ENCODE results near the gene KPNA4.
A peak's percentile ranks its signal among the peaks of the same experiment; 100 is the strongest.
"Not testable (repeated sequence)": the region's sequence is repeated elsewhere in the genome, so short reads cannot be mapped to it uniquely, and the experiment has no call there.

The KPNA4 gene

GRCh38 chr3:160574636-160575035, 9.3 kb upstream of the KPNA4 start:
- no peak for ATAC-seq
- TF ChIP-seq RARB (CRISPR knock-in tag; IDR thresholded peaks at IDR 0.05), result no peak
- TF ChIP-seq CSDC2 (CRISPR knock-in tag; IDR thresholded peaks at IDR 0.05), result no peak
- no peak for TF ChIP-seq ZNF565 (CRISPR knock-in tag; conservative IDR thresholded peaks at IDR 0.05; ENCODE audit: low read depth)
- no peak for TF ChIP-seq PPARA (CRISPR knock-in tag; IDR thresholded peaks at IDR 0.05; ENCODE audit: borderline replicate concordance)
- no peak for TF ChIP-seq ZFP30 (CRISPR knock-in tag; IDR thresholded peaks at IDR 0.05)
- no peak for TF ChIP-seq TSHZ2 (CRISPR knock-in tag; IDR thresholded peaks at IDR 0.05)
- TF ChIP-seq ZC3H10 (CRISPR knock-in tag; IDR thresholded peaks at IDR 0.05), result no peak
- no peak for TF ChIP-seq TCF4 (CRISPR knock-in tag; IDR thresholded peaks at IDR 0.05; ENCODE audit: borderline replicate concordance)
- TF ChIP-seq ISL1 (CRISPR knock-in tag; IDR thresholded peaks at IDR 0.05), result no peak
- no peak for TF ChIP-seq ARNTL (CRISPR knock-in tag; IDR thresholded peaks at IDR 0.05; ENCODE audit: borderline replicate concordance, low read depth)

- ATAC-seq, result not testable (repeated sequence)
These were observed 8.7 kb upstream of the KPNA4 start for GRCh38 chr3:160573955-160574525.

GRCh38 chr3:160569894-160570652, 4.7 kb upstream of the KPNA4 start:
- TF ChIP-seq ISL1 (CRISPR knock-in tag; IDR thresholded peaks at IDR 0.05), result 0 out of 2 replicates have a peak, but pooled peaks have one; percentile 6
- no peak for TF ChIP-seq GLIS3 (CRISPR knock-in tag; IDR thresholded peaks at IDR 0.05)
- peak; percentile 73; the same call in 1 of the 2 replicates for TF ChIP-seq TCF4 (CRISPR knock-in tag; IDR thresholded peaks at IDR 0.05; ENCODE audit: borderline replicate concordance)
- no peak for ATAC-seq

- ATAC-seq, result no peak
- no peak for TF ChIP-seq ESRRG (CRISPR knock-in tag; IDR thresholded peaks at IDR 0.05)
- no peak for TF ChIP-seq POU6F1 (CRISPR knock-in tag; IDR thresholded peaks at IDR 0.05; ENCODE audit: borderline replicate concordance, low read depth)
- no peak for TF ChIP-seq ZC3H10 (CRISPR knock-in tag; IDR thresholded peaks at IDR 0.05)
- TF ChIP-seq PPARA (CRISPR knock-in tag; IDR thresholded peaks at IDR 0.05; ENCODE audit: borderline replicate concordance), result no peak
- TF ChIP-seq CSDC2 (CRISPR knock-in tag; IDR thresholded peaks at IDR 0.05), result no peak
- no peak for TF ChIP-seq ARNTL (CRISPR knock-in tag; IDR thresholded peaks at IDR 0.05; ENCODE audit: borderline replicate concordance, low read depth)
These were observed 3.6 kb upstream of the KPNA4 start for GRCh38 chr3:160568989-160569388.

- no peak for ATAC-seq
- TF ChIP-seq POU6F1 (CRISPR knock-in tag; IDR thresholded peaks at IDR 0.05; ENCODE audit: borderline replicate concordance, low read depth) (no peak), RARB (CRISPR knock-in tag; IDR thresholded peaks at IDR 0.05) (no peak), ISL1 (CRISPR knock-in tag; IDR thresholded peaks at IDR 0.05) (no peak), PATZ1 (CRISPR knock-in tag; IDR thresholded peaks at IDR 0.05; ENCODE audit: borderline replicate concordance) (no peak), ZNF565 (CRISPR knock-in tag; conservative IDR thresholded peaks at IDR 0.05; ENCODE audit: low read depth) (no peak), CSRNP3 (CRISPR knock-in tag; IDR thresholded peaks at IDR 0.05) (no peak), ZC3H10 (CRISPR knock-in tag; IDR thresholded peaks at IDR 0.05) (no peak), ZNF70 (CRISPR knock-in tag; IDR thresholded peaks at IDR 0.05) (no peak), GLIS3 (CRISPR knock-in tag; IDR thresholded peaks at IDR 0.05) (no peak), OSR1 (CRISPR knock-in tag; IDR thresholded peaks at IDR 0.05) (no peak), TCF4 (CRISPR knock-in tag; IDR thresholded peaks at IDR 0.05; ENCODE audit: borderline replicate concordance) (no peak), ESRRG (CRISPR knock-in tag; IDR thresholded peaks at IDR 0.05) (no peak), CSDC2 (CRISPR knock-in tag; IDR thresholded peaks at IDR 0.05) (no peak), ZNF8 (CRISPR knock-in tag; IDR thresholded peaks at IDR 0.05) (no peak), ZFP30 (CRISPR knock-in tag; IDR thresholded peaks at IDR 0.05) (no peak), TSHZ2 (CRISPR knock-in tag; IDR thresholded peaks at IDR 0.05) (no peak)
These were observed 2.4 kb upstream of the KPNA4 start for GRCh38 chr3:160567774-160568173.

All from SK-N-SH treated with all-trans-retinoic acid at 6 μM for 48 hours (cell line).